OCI-LY7 (cell line): ENCODE results near the gene SERPINA1.

ENCODE experiments used
- CTCF ChIP-seq: fragments of 200-600 bp; sonication (generic); conservative IDR thresholded peaks from 2 replicates; pipeline ENCODE4 v1.5.1; 2014; ENCODE audit warnings: mild to moderate bottlenecking, antibody characterized with exemption, low read length, moderate library complexity, mixed read lengths
- EZH2phosphoT487 ChIP-seq: fragments of 200-600 bp; sonication (generic); IDR thresholded peaks from 2 replicates; pipeline ENCODE4 v1.6.1; 2018; ENCODE audit warnings: low read depth, borderline replicate concordance, mild to moderate bottlenecking, mixed run types, antibody characterized with exemption, low read length, moderate library complexity, mixed read lengths

DNA sequence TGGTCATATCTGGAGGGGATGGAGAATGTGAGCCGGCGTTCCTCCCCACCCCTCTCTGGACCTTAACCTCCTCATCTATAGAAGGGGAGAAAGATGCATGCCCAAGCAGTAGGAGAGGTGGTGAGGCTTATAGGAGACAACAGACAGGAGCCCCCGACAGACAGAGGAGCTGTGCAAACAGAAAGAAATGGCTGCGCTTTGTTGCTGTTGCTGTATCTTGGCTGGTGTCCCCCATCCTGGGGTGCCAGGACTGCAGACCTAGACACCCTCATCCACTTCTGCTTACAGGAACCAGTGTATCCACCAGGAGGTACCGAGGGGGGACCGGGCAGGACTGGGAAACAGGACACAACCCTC, 397 bp downstream of the SERPINA1 start:
- TF ChIP-seq CTCF (no peak), EZH2phosphoT487 (no peak)
